ENCODE results near the gene PDE4A.

DNA sequence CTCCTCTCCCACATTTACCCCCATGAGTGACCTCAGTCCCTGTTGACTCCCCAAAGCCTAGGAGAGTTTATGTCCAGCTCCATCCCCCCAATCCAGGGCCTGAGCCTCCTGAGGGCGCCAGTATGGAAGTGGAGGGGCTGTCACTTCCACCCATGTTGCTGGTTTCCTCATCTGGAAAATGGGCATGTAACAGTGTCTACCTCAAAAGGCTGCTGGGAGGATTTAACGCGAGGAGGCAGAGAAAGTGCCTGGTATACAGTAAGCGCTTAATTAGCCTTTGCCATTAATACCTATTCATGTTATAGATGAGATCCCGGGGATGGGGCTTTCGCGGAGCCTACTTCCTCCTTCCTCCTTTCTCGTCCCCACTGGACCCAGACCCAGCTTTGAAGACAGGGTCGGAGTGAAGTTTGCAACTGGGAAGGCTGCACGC, 40.4 kb upstream of the PDE4A start:
- TF ChIP-seq POLR2A (IDR thresholded peaks at IDR 0.05) (no peak), CTCF (IDR thresholded peaks at IDR 0.05) (no peak)
